PC-3 (cell line): ENCODE measurements around the gene STUB1. TPM values are rescaled to one million over a fixed set of nuclear protein-coding genes. Genes with fewer than 3 reads are reported as not detected.

Source experiments
- ATAC-seq: fragments of 200-7000 bp; cut with Tn5 transposase; 2 replicates; pipeline ENCODE4 v1.9.1; 2020; ENCODE audit warnings: mild to moderate bottlenecking, moderate library complexity
- BruUV-seq: library from RNA; stranded (reverse); fragments of 400-500 nt; replicated peaks from 2 replicates; lab custom pipeline; 2021; lab: Mats Ljungman, UMichigan
- CTCF ChIA-PET: fragments of 300-600 bp; sonication (Branson Sonifier 250); formaldehyde crosslinking; loops from one replicate; lab custom pipeline; 2022; ENCODE audit warnings: antibody characterized with exemption; lab: Charles Lee
- POLR2A ChIA-PET: fragments of 300-600 bp; sonication (Branson Sonifier 250); formaldehyde crosslinking; loops from one replicate; lab custom pipeline; 2022; ENCODE audit warnings: antibody characterized with exemption; ENCODE audit not compliant: unreplicated experiment; lab: Charles Lee
- DNase-seq: peaks from one replicate; pipeline ENCODE4 v3.0.0-alpha.2; 2015
- H2AFZ ChIP-seq: fragments of 300-600 bp; sonication (generic); 2 replicates; pipeline ENCODE4 v1.6.0; 2016; ENCODE audit warnings: antibody characterized with exemption, low read length
- H3F3A ChIP-seq: fragments of 300-600 bp; sonication (generic); one replicate; pipeline ENCODE4 v1.6.0; 2017; ENCODE audit warnings: antibody characterized with exemption, low read length, control low read depth, mild to moderate bottlenecking; ENCODE audit not compliant: unreplicated experiment
- H3K27ac ChIP-seq: fragments of 300-600 bp; sonication (generic); 2 replicates; pipeline ENCODE4 v1.5.1; 2016; ENCODE audit warnings: mild to moderate bottlenecking, low read length
- H3K27me3 ChIP-seq: fragments of 300-600 bp; sonication (generic); 2 replicates; pipeline ENCODE4 v1.6.1; 2016; ENCODE audit warnings: low read length, mixed read lengths
- H3K36me3 ChIP-seq: fragments of 300-600 bp; sonication (generic); 2 replicates; pipeline ENCODE4 v1.6.1; 2016; ENCODE audit warnings: low read depth, mixed run types, low read length, mixed read lengths
- H3K4me1 ChIP-seq: fragments of 300-600 bp; sonication (generic); 2 replicates; pipeline ENCODE4 v1.5.1; 2016; ENCODE audit warnings: low read length; ENCODE audit not compliant: insufficient read depth
- H3K4me2 ChIP-seq: fragments of 300-600 bp; sonication (generic); 2 replicates; pipeline ENCODE4 v1.6.0; 2016; ENCODE audit warnings: low read length
- H3K4me3 ChIP-seq: fragments of 300-600 bp; sonication (generic); 2 replicates; pipeline ENCODE4 v1.5.1; 2016; ENCODE audit warnings: mild to moderate bottlenecking, low read length, mixed read lengths
- H3K79me2 ChIP-seq: fragments of 300-600 bp; sonication (generic); 2 replicates; pipeline ENCODE4 v1.6.1; 2017; ENCODE audit warnings: low read length, mixed read lengths
- H3K9ac ChIP-seq: fragments of 300-600 bp; sonication (generic); 2 replicates; pipeline ENCODE4 v1.6.0; 2016; ENCODE audit warnings: mild to moderate bottlenecking, low read length
- H3K9me2 ChIP-seq: fragments of 300-600 bp; sonication (generic); replicated peaks from 2 replicates; pipeline ENCODE4 v1.6.1; 2016; ENCODE audit warnings: mixed run types, low read length, mixed read lengths
- H3K9me3 ChIP-seq: fragments of 300-600 bp; sonication (generic); 2 replicates; pipeline ENCODE4 v1.6.1; 2016; ENCODE audit warnings: low read length, mixed read lengths
- H4K20me1 ChIP-seq: fragments of 300-600 bp; sonication (generic); 2 replicates; pipeline ENCODE4 v1.6.1; 2016; ENCODE audit warnings: low read length, mixed read lengths
- CTCF ChIP-seq: fragments of 300-600 bp; sonication (generic); conservative IDR thresholded peaks from 2 replicates; pipeline ENCODE4 v1.5.1; 2017; ENCODE audit warnings: antibody characterized with exemption, low read depth, mild to moderate bottlenecking, low read length
- EZH2 ChIP-seq: fragments of 300-600 bp; sonication (generic); IDR thresholded peaks from one replicate; pipeline ENCODE4 v1.6.1; 2017; ENCODE audit warnings: antibody characterized with exemption, mild to moderate bottlenecking, low read length; ENCODE audit not compliant: unreplicated experiment
- EZH2phosphoT487 ChIP-seq: fragments of 300-600 bp; sonication (generic); IDR thresholded peaks from 2 replicates; pipeline ENCODE4 v1.6.1; 2018; ENCODE audit warnings: mild to moderate bottlenecking, antibody characterized with exemption, low read length, borderline replicate concordance
- intact Hi-C: fragments of 100-400 bp; cut with micrococcal nuclease; formaldehyde crosslinking; loops from 2 replicates; pipeline ENCODE4 v1.9.0; 2023
- total RNA-seq: library from RNA; depleted of rRNA; stranded (reverse); fragments of >200 nt; gene quantifications from 2 replicates; pipeline ENCODE4 v1.2.3, GENCODE V29; 2014

STUB1 gene
- total RNA-seq, 1 experiment from 2014 or later: 152 TPM

- POLR2A ChIA-PET: no interaction called here
- H3K79me2 ChIP-seq: no peaks in the 10 kb centered on the region
- intact Hi-C loops: no loop called here
Observed at GRCh38 chr16:651844-652243, 28.4 kb upstream of the STUB1 start.

DNA sequence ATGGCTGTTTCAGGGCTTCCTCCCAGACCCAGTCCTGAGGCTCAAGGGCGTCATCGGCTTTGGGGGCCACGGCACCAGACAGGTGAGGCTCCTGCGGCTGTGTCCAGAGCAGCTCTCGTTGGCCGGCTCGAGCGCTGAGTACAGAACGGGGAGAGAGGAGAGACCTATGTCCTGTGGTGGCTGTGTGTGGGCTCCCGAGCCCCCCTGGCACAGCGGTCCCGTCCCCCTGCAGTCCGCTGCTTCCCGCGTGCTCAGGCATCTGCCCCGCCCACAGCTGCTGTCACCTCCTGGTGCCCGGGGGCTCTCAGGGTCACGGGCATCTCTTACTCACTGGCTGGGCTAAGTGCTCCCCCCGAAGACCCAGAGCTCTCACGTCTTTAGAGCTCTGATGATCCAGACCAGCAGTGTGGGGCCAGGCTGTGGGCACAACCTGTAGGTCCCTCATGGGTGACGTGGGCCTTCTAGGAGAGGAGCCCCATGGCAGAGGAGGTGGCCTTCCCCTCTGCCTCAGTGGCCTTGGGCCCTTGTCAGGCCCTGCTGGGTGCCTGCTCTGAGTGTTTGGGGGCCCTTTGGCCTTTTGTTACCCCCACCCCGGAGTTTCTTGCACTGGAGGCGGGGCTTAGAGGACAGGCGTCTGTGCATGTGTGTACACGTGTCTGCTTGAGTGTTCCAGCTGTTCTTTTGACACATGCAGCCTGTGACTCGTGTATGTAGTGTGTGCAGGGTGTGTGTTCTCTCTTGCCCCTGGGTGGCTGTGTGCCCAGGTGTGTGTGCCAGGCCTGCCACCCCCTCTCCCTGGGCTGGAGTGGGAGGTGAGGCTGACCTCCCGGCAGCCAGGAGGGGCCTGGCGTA is 27.5 kb upstream of the STUB1 start:
- ChIA-PET CTCF (no interaction called here), POLR2A (no interaction called here)
- Histone ChIP-seq H3K36me3 (no peaks in the 10 kb centered on the region), H3K27me3 (no peaks in the 10 kb centered on the region), H3K4me1 (peaks cover 11% of the 10 kb centered on the region), H3K4me2 (no peak overlapping the region), H2AFZ (no peak overlapping the region), H3K9ac (no peak overlapping the region), H3K9me2 (no peaks in the 10 kb centered on the region), H3K79me2 (no peaks in the 10 kb centered on the region), H3F3A (no peaks in the 10 kb centered on the region), H3K9me3 (no peaks in the 10 kb centered on the region), H4K20me1 (no peaks in the 10 kb centered on the region), H3K27ac (no peak overlapping the region), H3K4me3 (no peak overlapping the region)
- intact Hi-C loops: no loop called here
- TF ChIP-seq CTCF: no peak
- no peak for TF ChIP-seq EZH2
- TF ChIP-seq EZH2phosphoT487: no peak
- DNase-seq: no peak
- BruUV-seq: no TSS peak
- no peak for ATAC-seq

More at GRCh38 chr16:651844-652243, 28.4 kb upstream of the STUB1 start:
- Histone ChIP-seq H3K9me3 (no peaks in the 10 kb centered on the region), H3K27ac (no peak overlapping the region), H4K20me1 (no peaks in the 10 kb centered on the region), H3K9ac (no peak overlapping the region), H3F3A (no peaks in the 10 kb centered on the region), H3K4me1 (peaks cover 11% of the 10 kb centered on the region), H3K36me3 (no peaks in the 10 kb centered on the region), H3K9me2 (no peaks in the 10 kb centered on the region), H3K27me3 (no peaks in the 10 kb centered on the region), H3K4me2 (no peak overlapping the region), H2AFZ (no peak overlapping the region), H3K4me3 (no peak overlapping the region)
- DNase-seq (no peak), ATAC-seq (no peak)
- no TSS peak for BruUV-seq
- CTCF ChIA-PET: no interaction called here
- TF ChIP-seq EZH2 (no peak), EZH2phosphoT487 (no peak), CTCF (no peak)

DNA sequence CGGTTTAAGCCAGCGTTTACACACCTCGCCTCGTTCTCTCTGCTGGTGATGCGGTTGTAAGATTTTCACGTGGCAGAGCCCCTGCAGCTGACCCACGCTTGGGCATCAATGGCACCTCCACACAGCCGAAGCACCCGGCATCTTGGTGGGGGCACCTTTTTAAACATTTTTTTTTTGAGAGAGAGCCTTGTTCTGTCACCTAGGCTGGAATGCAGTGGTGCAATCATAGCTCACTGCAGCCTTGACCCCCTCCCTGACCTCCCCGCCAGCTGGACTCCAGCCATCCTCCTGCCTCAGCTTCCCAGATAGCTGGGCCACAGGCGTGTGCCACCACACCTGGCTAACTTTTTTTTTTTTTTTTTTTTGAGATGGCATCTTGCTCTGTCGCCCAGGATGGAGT is 26.2 kb upstream of the STUB1 start:
- DNase-seq (no peak), ATAC-seq (no peak)
- Histone ChIP-seq H3K4me3 (no peak overlapping the region), H3K79me2 (no peaks in the 10 kb centered on the region), H4K20me1 (no peaks in the 10 kb centered on the region), H3K27me3 (no peaks in the 10 kb centered on the region), H3K36me3 (no peaks in the 10 kb centered on the region), H3F3A (no peaks in the 10 kb centered on the region), H3K9ac (no peak overlapping the region), H3K4me2 (no peak overlapping the region), H3K27ac (no peak overlapping the region), H3K9me2 (no peaks in the 10 kb centered on the region), H3K4me1 (peaks cover 5% of the 10 kb centered on the region; the same call in 1 of the 2 replicates), H2AFZ (no peak overlapping the region), H3K9me3 (no peaks in the 10 kb centered on the region)
- POLR2A ChIA-PET: no interaction called here
- CTCF ChIA-PET: no interaction called here
- no TSS peak for BruUV-seq
- TF ChIP-seq EZH2phosphoT487: no peak
- TF ChIP-seq CTCF: no peak
- TF ChIP-seq EZH2: no peak
- intact Hi-C loops: no loop called here
